Keratinocyte (primary cell): ENCODE results near the gene GALNT2.

Experiments
- EZH2 ChIP-seq: IDR thresholded peaks from one replicate; pipeline ENCODE4 v1.6.1; 2012; ENCODE audit warnings: inconsistent platforms, mild to moderate bottlenecking, low read length, moderate library complexity
- TF ChIP-seq, protein P1 (sequence below), 3 experiments: IDR thresholded peaks in 1 of 3; conservative IDR thresholded peaks in 1 of 3; optimal IDR thresholded peaks in 1 of 3; 2 replicates in 2 of 3; 3 replicates in 1 of 3; pipeline versions ENCODE3 to v1.5.1; 2011; ENCODE audit warnings: low read length in 3 of 3, mild to moderate bottlenecking in 3 of 3, moderate library complexity in 2 of 3, control low read depth in 1 of 3, inconsistent platforms in 1 of 3; ENCODE audit not compliant: insufficient read depth in 2 of 3; ENCODE audit errors: extremely low read depth in 1 of 3

DNA sequence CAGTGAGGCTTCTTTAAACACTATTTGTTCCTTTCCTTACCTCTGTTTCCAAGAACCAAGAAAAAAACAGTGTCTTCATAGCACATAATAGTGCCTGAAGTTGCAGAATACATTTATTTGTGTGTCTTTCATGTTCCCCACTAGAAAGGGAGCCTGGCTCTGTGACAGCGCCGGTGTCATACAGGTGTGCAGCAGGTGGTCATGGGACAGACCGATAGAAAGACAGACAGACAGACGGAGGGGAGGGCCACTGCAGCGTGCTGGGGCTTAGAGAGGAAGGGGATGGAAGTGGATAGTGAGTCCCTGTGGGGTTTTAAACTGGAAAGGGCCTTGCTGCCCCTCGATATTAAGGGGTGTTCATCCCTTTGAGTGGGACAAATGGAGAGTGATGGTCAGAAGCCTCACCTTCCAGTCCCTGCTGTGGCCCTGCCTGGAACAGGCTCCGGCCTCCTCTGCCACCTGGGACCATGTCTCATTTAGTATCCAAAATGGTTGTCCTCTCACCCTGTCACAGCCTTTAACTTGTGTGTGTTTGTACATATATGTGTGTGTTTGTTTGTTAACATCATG, 206.2 kb downstream of the GALNT2 start:
- TF ChIP-seq, protein P1, sequence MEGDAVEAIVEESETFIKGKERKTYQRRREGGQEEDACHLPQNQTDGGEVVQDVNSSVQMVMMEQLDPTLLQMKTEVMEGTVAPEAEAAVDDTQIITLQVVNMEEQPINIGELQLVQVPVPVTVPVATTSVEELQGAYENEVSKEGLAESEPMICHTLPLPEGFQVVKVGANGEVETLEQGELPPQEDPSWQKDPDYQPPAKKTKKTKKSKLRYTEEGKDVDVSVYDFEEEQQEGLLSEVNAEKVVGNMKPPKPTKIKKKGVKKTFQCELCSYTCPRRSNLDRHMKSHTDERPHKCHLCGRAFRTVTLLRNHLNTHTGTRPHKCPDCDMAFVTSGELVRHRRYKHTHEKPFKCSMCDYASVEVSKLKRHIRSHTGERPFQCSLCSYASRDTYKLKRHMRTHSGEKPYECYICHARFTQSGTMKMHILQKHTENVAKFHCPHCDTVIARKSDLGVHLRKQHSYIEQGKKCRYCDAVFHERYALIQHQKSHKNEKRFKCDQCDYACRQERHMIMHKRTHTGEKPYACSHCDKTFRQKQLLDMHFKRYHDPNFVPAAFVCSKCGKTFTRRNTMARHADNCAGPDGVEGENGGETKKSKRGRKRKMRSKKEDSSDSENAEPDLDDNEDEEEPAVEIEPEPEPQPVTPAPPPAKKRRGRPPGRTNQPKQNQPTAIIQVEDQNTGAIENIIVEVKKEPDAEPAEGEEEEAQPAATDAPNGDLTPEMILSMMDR (optimal IDR thresholded peaks at IDR 0.05 in 1 of 3, IDR thresholded peaks at IDR 0.05 in 1 of 3, conservative IDR thresholded peaks at IDR 0.05 in 1 of 3; ENCODE audit: extremely low read depth in 1 of 3, insufficient read depth in 2 of 3, low read length in 3 of 3) = no peak
- TF ChIP-seq EZH2 = no peak
